ENCODE measurements around the gene TBC1D5. TPM values are rescaled to one million over a fixed set of nuclear protein-coding genes. Genes with fewer than 3 reads are reported as not detected.

Gene TBC1D5
- total and polyA plus RNA-seq, 2 of the 8 experiments (the other 6 are each of a cell fraction or from before 2014, with no cell fraction given) = 11.0 to 22.9 TPM

DNA sequence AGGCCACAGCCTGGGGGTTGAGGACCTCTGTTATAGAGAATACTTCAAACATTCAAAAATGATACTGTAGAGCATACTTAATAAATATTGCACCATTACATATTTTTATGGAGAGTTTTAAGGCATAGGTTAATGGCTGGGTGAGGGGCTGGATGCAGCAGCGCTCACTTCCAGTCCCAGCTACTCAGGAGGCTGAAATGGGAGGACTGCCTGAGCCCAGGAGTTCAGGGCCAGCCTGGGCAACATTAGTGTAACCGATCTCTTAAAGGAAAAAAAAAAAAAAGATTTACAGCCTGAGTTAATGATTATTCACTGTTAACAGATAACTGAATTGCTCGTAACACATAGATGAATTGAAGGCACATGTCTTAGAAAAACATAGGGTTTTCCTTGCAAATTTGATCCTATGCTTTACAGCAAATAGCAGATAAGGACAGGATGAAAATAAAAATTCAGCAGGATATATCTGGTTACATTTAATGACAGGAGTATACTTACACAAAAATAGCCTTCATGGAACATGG is 282.9 kb downstream of the TBC1D5 start:
- Histone ChIP-seq H3K27me3 (replicated peaks in 1 of 4; ENCODE audit: control insufficient read depth in 3 of 4, extremely low read depth in 1 of 4, insufficient read depth in 3 of 4, low read length in 3 of 4) (no peaks in the 10 kb centered on the region), H3K27ac (ENCODE audit: low read depth, low read length) (no peak overlapping the region), H2BK5ac (ENCODE audit: low read depth, low read length) (no peak overlapping the region), H3K56ac (replicated peaks; ENCODE audit: insufficient read length, low read depth, low read length) (no peak overlapping the region), H3K23ac (ENCODE audit: insufficient read length) (no peak overlapping the region), H3K4ac (replicated peaks; ENCODE audit: insufficient read length, low read depth, low read length) (no peak overlapping the region), H2BK120ac (replicated peaks; ENCODE audit: low read depth, low read length) (no peak overlapping the region), H3K4me2 (ENCODE audit: insufficient read depth in 1 of 2, low read depth in 2 of 2, low read length in 2 of 2) (no peak overlapping the region), H2AFZ (ENCODE audit: low read length) (no peak overlapping the region), H3K23me2 (ENCODE audit: low read depth, low read length) (no peaks in the 10 kb centered on the region), H3K4me3 (ENCODE audit: extremely low read depth in 1 of 4, insufficient read depth in 2 of 4, low read depth in 3 of 4, low read length in 4 of 4) (no peak overlapping the region), H2AK5ac (ENCODE audit: low read depth, low read length) (no peak overlapping the region), H2BK20ac (ENCODE audit: low read length) (no peak overlapping the region), H3K14ac (ENCODE audit: insufficient read length) (no peak overlapping the region), H4K5ac (ENCODE audit: insufficient read length, low read depth, low read length) (no peak overlapping the region), H3K4me1 (replicated peaks in 1 of 4; ENCODE audit: control insufficient read depth in 3 of 4, insufficient read depth in 4 of 4, low read length in 3 of 4) (no peaks in the 10 kb centered on the region), H3K79me2 (ENCODE audit: control insufficient read depth in 1 of 2, insufficient read depth in 2 of 2, low read length in 2 of 2) (no peaks in the 10 kb centered on the region), H4K8ac (ENCODE audit: extremely low read depth, insufficient read depth, low read length) (no peak overlapping the region), H3K36me3 (ENCODE audit: control insufficient read depth in 2 of 4, insufficient read depth in 4 of 4, low read length in 3 of 4) (no peaks in the 10 kb centered on the region), H2BK15ac (ENCODE audit: low read length) (no peak overlapping the region), H3K9me3 (ENCODE audit: insufficient read depth in 2 of 2, low read depth in 1 of 2, low read length in 1 of 2) (no peaks in the 10 kb centered on the region), H4K20me1 (replicated peaks in 1 of 2; ENCODE audit: control insufficient read depth in 1 of 2, insufficient read depth in 2 of 2, low read length in 2 of 2) (no peaks in the 10 kb centered on the region), H2BK12ac (ENCODE audit: low read depth, low read length) (no peak overlapping the region), H4K91ac (replicated peaks; ENCODE audit: insufficient read length, low read length) (no peak overlapping the region), H3K9ac (replicated peaks in 1 of 4; ENCODE audit: extremely low read depth in 1 of 4, low read depth in 3 of 4, low read length in 3 of 4) (no peak overlapping the region), H3K79me1 (ENCODE audit: low read depth, low read length) (no peaks in the 10 kb centered on the region), H3K18ac (ENCODE audit: extremely low read depth, low read length) (no peak overlapping the region)
- no peak for DNase-seq (ENCODE audit: low read depth in 1 of 2, low spot score in 2 of 2)
- CTCF ChIA-PET (ENCODE audit: partially characterized antibody) = no interaction called here
- TF ChIP-seq SIN3A (conservative IDR thresholded peaks at IDR 0.05 in 1 of 2, IDR thresholded peaks at IDR 0.05 in 1 of 2; ENCODE audit: low read depth in 1 of 2, low read length in 2 of 2) (no peak), GTF2F1 (IDR thresholded peaks at IDR 0.05; ENCODE audit: borderline replicate concordance, low read depth, low read length) (no peak), CREB1 (IDR thresholded peaks at IDR 0.05) (no peak), SIRT6 (IDR thresholded peaks at IDR 0.05; ENCODE audit: low read length) (no peak), SP4 (IDR thresholded peaks at IDR 0.05; ENCODE audit: low read length) (no peak)
- POLR2A ChIA-PET (ENCODE audit: partially characterized antibody) = no interaction called here
- FAIRE-seq = no peak
- WGBS, 2 experiments (ENCODE audit: extremely low coverage in 1 of 2, insufficient coverage in 1 of 2, insufficient read length in 1 of 2, insufficient replicate concordance in 2 of 2, low coverage in 1 of 2, low lambda C conversion rate in 2 of 2, missing lambda C conversion rate in 1 of 2) = 67% methylated on average over 3 of the region's 3 CpGs; no CpG with 5 or more reads in 1 of the 2 experiments
